Hepatocyte (in vitro differentiated cells): ENCODE results near the gene ADAP1. TPM values are rescaled to one million over a fixed set of nuclear protein-coding genes. Genes with fewer than 3 reads are reported as not detected.

Experiments used
- DNase-seq: peaks from one replicate; pipeline ENCODE4 v3.0.0-alpha.2; 2016; ENCODE audit warnings: low spot score
- H2AFZ ChIP-seq: fragments of 200-600 bp; sonication (generic); 2 replicates; pipeline ENCODE4 v1.6.0; 2016; ENCODE audit warnings: antibody characterized with exemption, mild to moderate bottlenecking
- H3K27ac ChIP-seq: fragments of 200-600 bp; sonication (generic); 2 replicates; pipeline ENCODE4 v1.5.1; 2016; ENCODE audit warnings: mild to moderate bottlenecking
- H3K27me3 ChIP-seq: fragments of 200-600 bp; sonication (generic); 2 replicates; pipeline ENCODE4 v1.6.1; 2016
- H3K36me3 ChIP-seq: fragments of 200-600 bp; sonication (generic); replicated peaks from 2 replicates; pipeline ENCODE4 v1.5.1; 2016; ENCODE audit warnings: low read depth; ENCODE audit not compliant: insufficient read depth
- H3K4me1 ChIP-seq: fragments of 200-600 bp; sonication (generic); 2 replicates; pipeline ENCODE4 v1.5.1; 2016; ENCODE audit warnings: mild to moderate bottlenecking, moderate library complexity; ENCODE audit not compliant: insufficient read depth
- H3K4me2 ChIP-seq: fragments of 200-600 bp; sonication (generic); 2 replicates; pipeline ENCODE4 v1.6.0; 2016
- H3K4me3 ChIP-seq: fragments of 200-600 bp; sonication (generic); 2 replicates; pipeline ENCODE4 v1.5.1; 2016; ENCODE audit warnings: mild to moderate bottlenecking
- H3K79me2 ChIP-seq: fragments of 200-600 bp; sonication (generic); 2 replicates; pipeline ENCODE4 v1.6.0; 2017; ENCODE audit warnings: mild to moderate bottlenecking
- H3K9me2 ChIP-seq: fragments of 200-600 bp; sonication (generic); replicated peaks from 2 replicates; pipeline ENCODE4 v1.6.0; 2017; ENCODE audit warnings: mild to moderate bottlenecking; ENCODE audit not compliant: insufficient read depth
- H3K9me3 ChIP-seq: fragments of 200-600 bp; sonication (generic); 2 replicates; pipeline ENCODE4 v1.5.1; 2016; ENCODE audit warnings: low read depth, mild to moderate bottlenecking
- H4K20me1 ChIP-seq: fragments of 200-600 bp; sonication (generic); 2 replicates; pipeline ENCODE4 v1.6.0; 2016; ENCODE audit warnings: mild to moderate bottlenecking; ENCODE audit not compliant: insufficient read depth, poor library complexity, severe bottlenecking
- CTCF ChIP-seq: fragments of 200-600 bp; sonication (generic); IDR thresholded peaks from 2 replicates; pipeline ENCODE4 v1.5.1; 2016; ENCODE audit warnings: antibody characterized with exemption, mild to moderate bottlenecking; ENCODE audit not compliant: poor library complexity
- EZH2 ChIP-seq: fragments of 200-600 bp; sonication (generic); IDR thresholded peaks from 2 replicates; pipeline ENCODE4 v1.6.1; 2016; ENCODE audit warnings: antibody characterized with exemption, mild to moderate bottlenecking, borderline replicate concordance
- EZH2phosphoT487 ChIP-seq: fragments of 200-600 bp; sonication (generic); IDR thresholded peaks from one replicate; pipeline ENCODE4 v1.6.1; 2018; ENCODE audit warnings: antibody characterized with exemption, mild to moderate bottlenecking, low read depth, moderate library complexity; ENCODE audit not compliant: unreplicated experiment, severe bottlenecking
- WGBS: methylation state at CpG from one replicate; pipeline ENCODE4 v1.1.6; 2016; ENCODE audit warnings: low lambda C conversion rate; ENCODE audit errors: missing lambda C conversion rate; 5-methylcytosine and 5-hydroxymethylcytosine counted together
- polyA plus RNA-seq: library from polyadenylated mRNA; unstranded; fragments of >200 nt; fragmentation: Nextera tagmentation; extraction: Ambion mirVana; gene quantifications from 2 replicates; pipeline ENCODE4 v1.2.1, GENCODE V29; 2016
- total RNA-seq: library from RNA; depleted of rRNA; stranded (reverse); fragments of >200 nt; gene quantifications from 2 replicates; pipeline ENCODE4 v1.2.3, GENCODE V29; 2014

Gene ADAP1
- total and polyA plus RNA-seq, 2 experiments from 2014 or later, result 25.6 to 35.7 TPM

GRCh38 chr7:974820-975681 is 20.6 kb upstream of the ADAP1 start, which contains the start of gene COX19:
Gene COX19 (minus strand): TSS chr7:975549. CDS start chr7:975509, 40 bp downstream.
- Histone ChIP-seq H3K4me3 (peak within 1 kb of the TSS; percentile 83), H3K27me3 (no peaks in the 10 kb centered on the region), H3K79me2 (peaks cover 48% of the 10 kb centered on the region), H3K36me3 (no peaks in the 10 kb centered on the region), H3K9me3 (no peaks in the 10 kb centered on the region), H3K27ac (peak within 1 kb of the TSS; percentile 99), H4K20me1 (peaks cover 11% of the 10 kb centered on the region), H3K4me1 (peaks cover 36% of the 10 kb centered on the region), H2AFZ (peak within 1 kb of the TSS; percentile 87), H3K4me2 (peak within 1 kb of the TSS; percentile 94), H3K9me2 (no peaks in the 10 kb centered on the region)
- peak; percentile 95 for DNase-seq
- 2% methylated on average over 39 of the region's 78 CpGs for WGBS
- no peak for TF ChIP-seq EZH2phosphoT487
- TF ChIP-seq CTCF, result no peak
- no peak for TF ChIP-seq EZH2

- H3K9me3 ChIP-seq, result no peaks in the 10 kb centered on the region
- WGBS, result 50% methylated on average over 7 of the region's 7 CpGs
- H3K4me3 ChIP-seq, result peak overlapping the region; percentile 83
- peaks cover 57% of the 10 kb centered on the region for H3K79me2 ChIP-seq
- TF ChIP-seq CTCF, result no peak
- TF ChIP-seq EZH2phosphoT487, result no peak
- TF ChIP-seq EZH2, result no peak
- H3K9me2 ChIP-seq, result no peaks in the 10 kb centered on the region
- H3K27ac ChIP-seq, result peak overlapping the region; percentile 99
- peaks cover 16% of the 10 kb centered on the region for H4K20me1 ChIP-seq
- no peak for DNase-seq
- H3K36me3 ChIP-seq, result no peaks in the 10 kb centered on the region
- no peak overlapping the region for H2AFZ ChIP-seq
- peaks cover 36% of the 10 kb centered on the region for H3K4me1 ChIP-seq
- no peaks in the 10 kb centered on the region for H3K27me3 ChIP-seq
- H3K4me2 ChIP-seq, result peak overlapping the region; percentile 94
Observed at GRCh38 chr7:974172-974571, 19.7 kb upstream of the ADAP1 start.

GRCh38 chr7:973312-973711 is 18.8 kb upstream of the ADAP1 start:
- no peak for DNase-seq
- Histone ChIP-seq H3K4me3 (no peak overlapping the region), H3K36me3 (no peaks in the 10 kb centered on the region), H3K4me2 (peak overlapping the region; percentile 94), H4K20me1 (peaks cover 24% of the 10 kb centered on the region), H3K27ac (peak overlapping the region; percentile 99), H3K9me2 (no peaks in the 10 kb centered on the region), H3K27me3 (no peaks in the 10 kb centered on the region), H2AFZ (no peak overlapping the region), H3K4me1 (peaks cover 31% of the 10 kb centered on the region), H3K9me3 (no peaks in the 10 kb centered on the region), H3K79me2 (peaks cover 63% of the 10 kb centered on the region)
- 88% methylated on average over 9 of the region's 9 CpGs for WGBS
- TF ChIP-seq EZH2phosphoT487 (no peak), EZH2 (no peak), CTCF (no peak)
